Measurements from ENCODE around the gene MMP14.
A peak's percentile ranks its signal among the peaks of the same experiment; 100 is the strongest.
"Not testable (repeated sequence)": the region's sequence is repeated elsewhere in the genome, so short reads cannot be mapped to it uniquely, and the experiment has no call there.

MMP14 gene

GRCh38 chr14:22860377-22860776 is 24.0 kb downstream of the MMP14 start:
- DNase-seq (ENCODE audit: low read depth in 2 of 2): not testable (repeated sequence)

- DNase-seq (ENCODE audit: low read depth in 2 of 2): no peak
These were observed 25.3 kb downstream of the MMP14 start for GRCh38 chr14:22861651-22862050.

DNA sequence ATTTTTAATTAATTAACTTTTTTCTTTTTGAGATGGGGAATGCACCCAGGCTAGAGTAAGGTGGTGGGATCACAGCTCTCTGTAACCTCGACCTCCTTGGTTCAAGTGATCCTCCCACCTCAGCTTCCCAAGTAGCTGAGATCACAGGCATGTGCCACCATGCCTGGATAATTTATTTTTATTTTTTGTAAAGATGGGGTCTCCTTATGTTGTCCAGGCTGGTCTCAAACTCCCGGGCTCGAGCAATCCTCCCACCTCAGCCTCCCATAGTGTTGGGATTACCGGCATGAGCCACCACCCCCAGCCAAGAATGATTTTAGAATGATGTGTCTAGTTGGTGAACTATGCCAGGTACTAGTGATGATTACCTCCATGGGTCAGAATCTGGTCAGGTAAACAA is 28.6 kb downstream of the MMP14 start:
- no peak for DNase-seq (ENCODE audit: low read depth in 2 of 2)

DNA sequence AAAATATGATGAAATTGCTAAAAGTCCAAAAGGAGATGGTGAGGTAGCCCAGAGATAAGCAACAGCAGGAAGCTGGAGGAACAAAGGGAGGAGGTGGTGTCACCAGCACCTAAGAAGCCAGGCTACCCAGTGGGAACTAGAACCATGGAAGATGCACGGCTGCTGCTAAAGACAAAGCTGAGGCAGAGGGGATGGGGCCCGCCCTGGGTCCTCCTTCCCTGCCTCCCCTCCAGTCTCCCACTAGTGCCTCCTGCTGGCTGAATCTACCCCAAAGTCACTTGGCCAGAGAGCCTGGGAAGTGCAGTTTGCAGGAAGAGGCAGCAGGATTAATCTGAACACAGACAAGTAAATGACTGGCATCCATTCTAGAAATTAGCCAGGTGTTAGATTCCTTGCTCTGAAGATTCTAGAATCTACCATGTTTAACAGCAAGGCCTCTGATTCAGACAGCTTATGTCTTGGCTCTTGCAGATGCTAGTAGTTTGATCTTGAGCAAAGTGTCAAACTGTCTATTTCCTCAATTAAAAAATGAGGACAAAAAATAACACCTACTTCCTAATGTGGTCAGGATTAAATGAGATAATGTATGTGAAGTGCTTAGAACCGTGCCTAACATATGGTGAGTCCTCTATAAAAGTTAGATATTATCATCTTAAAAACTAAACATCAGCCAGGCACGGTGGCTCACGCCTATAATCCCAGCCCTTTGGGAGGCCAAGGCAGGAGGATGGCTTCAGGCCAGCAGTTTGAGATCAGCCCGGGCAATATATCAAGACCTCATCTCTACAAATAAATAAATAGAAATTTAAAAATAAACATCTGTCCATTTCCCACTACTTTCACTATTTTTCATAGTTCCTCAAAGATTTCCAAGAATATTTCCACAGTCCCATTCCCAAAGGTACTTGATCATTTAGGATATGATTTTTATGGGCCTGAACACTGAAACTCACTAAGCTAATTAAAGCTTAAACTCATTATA is 29.3 kb downstream of the MMP14 start:
- DNase-seq (ENCODE audit: low read depth in 2 of 2): no peak

DNA sequence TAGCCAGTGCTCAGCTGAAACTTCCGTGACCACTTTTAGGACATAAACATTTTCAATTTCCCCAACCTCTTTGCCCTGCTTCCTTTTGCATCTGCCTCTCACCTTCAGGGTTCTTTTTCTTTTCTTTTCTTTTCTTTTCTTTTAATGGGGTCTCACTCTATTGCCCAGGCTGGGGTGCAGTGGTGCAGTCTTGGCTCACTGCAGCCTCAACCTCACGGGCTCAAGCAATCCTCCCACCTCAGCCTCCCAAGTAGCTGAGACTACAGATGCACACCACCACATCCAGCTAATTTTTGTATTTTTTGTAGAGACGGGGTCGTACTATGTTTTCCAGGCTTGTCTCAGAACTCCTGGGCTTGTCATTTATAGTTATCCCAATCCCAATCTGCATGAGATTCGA is 30.5 kb downstream of the MMP14 start:
- DNase-seq (ENCODE audit: low read depth in 2 of 2): no peak

DNA sequence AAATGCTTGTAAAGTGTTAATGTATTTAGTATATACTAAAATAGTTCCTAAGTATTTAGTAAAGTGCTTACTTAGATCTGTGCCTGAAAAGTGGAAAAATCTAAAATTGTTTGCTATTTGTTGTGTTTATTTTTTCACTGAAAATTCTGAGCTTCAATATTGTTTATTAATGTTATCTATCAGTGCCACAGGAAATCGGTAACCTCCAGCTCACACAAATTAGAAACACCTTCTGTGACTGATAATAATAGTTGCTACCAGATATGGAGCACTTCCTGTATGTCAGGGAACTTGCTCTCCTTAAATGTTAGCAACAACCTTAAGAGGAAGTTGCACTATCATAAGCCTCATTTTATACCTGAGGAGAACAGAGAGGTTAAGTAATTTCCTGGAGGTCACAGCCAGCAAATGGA is 34.4 kb downstream of the MMP14 start:
- DNase-seq (ENCODE audit: low read depth in 2 of 2): no peak

GRCh38 chr14:22871224-22872032 is 35.0 kb downstream of the MMP14 start, which contains the start of gene LRP10:
TSS of gene LRP10 (plus strand) at chr14:22871740. CDS start at chr14:22872304, 564 bp downstream.
- peak; percentile 44 to 54 for DNase-seq (ENCODE audit: low read depth in 2 of 2)

DNA sequence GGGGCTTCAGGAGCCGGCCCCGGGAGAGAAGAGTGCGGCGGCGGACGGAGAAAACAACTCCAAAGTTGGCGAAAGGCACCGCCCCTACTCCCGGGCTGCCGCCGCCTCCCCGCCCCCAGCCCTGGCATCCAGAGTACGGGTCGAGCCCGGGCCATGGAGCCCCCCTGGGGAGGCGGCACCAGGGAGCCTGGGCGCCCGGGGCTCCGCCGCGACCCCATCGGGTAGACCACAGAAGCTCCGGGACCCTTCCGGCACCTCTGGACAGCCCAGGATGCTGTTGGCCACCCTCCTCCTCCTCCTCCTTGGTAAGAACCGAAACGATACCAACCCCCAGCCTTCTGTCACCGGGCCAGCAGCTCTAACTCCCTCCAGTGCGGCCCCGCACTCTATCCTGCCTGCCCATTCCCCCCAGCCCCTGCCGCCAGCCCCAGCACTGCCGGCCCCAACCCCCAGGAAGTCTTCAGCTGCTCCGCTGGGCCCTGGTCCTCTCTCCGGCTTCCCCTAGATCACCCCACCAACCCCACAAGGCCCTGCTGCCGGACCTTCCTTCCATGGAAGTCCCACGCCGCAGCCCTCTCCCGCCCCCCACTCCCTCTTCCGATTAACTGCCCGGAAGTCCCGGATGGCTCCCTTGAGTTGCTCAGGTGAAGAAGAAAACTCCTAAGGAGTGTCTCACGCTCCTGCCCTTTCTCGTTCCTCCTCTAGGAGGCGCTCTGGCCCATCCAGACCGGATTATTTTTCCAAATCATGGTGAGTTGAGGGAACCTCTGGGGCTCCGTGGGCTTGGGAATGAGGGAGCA is 35.8 kb downstream of the MMP14 start:
- peak; percentile 54 to 59 for DNase-seq (ENCODE audit: low read depth in 2 of 2)

DNA sequence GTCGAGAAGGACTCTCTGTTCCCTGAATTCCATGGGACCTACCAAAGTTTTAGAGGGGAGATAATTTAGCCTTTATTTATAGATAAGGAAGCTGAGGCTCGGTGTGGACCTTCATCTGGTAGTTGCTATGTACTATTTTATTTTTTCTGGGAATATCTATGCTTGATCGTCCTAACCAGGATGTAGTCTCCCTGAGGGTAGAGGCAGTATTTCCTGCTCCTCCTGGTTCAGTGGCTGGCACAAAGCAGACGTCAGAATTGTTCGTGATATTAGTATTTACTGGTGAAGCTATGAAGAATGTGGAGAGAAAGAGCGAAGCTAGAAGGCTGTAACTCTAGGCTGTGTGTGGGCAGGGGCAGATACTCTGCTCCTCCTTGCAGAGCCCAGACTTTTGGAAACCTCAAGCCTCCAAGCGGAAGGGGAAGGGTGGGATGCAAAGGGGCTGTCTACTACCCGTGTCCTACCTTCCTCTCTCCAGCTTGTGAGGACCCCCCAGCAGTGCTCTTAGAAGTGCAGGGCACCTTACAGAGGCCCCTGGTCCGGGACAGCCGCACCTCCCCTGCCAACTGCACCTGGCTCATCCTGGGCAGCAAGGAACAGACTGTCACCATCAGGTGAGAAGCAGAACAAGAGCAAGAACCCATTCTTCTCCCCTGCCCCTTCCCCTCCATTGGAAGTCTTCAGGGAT is 36.6 kb downstream of the MMP14 start:
- DNase-seq (ENCODE audit: low read depth in 2 of 2): no peak

DNA sequence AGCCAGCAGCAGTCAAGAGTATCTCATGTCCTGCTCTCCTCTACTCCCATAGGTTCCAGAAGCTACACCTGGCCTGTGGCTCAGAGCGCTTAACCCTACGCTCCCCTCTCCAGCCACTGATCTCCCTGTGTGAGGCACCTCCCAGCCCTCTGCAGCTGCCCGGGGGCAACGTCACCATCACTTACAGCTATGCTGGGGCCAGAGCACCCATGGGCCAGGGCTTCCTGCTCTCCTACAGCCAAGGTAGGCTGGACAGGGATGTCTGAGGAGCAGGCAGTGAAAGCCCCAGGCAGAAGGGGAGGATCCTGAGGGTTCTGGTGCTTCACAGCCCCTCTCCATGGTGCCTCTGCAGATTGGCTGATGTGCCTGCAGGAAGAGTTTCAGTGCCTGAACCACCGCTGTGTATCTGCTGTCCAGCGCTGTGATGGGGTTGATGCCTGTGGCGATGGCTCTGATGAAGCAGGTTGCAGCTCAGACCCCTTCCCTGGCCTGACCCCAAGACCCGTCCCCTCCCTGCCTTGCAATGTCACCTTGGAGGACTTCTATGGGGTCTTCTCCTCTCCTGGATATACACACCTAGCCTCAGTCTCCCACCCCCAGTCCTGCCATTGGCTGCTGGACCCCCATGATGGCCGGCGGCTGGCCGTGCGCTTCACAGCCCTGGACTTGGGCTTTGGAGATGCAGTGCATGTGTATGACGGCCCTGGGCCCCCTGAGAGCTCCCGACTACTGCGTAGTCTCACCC is 38.8 kb downstream of the MMP14 start:
- DNase-seq (ENCODE audit: low read depth in 2 of 2): no peak

GRCh38 chr14:22875748-22876319 is 39.4 kb downstream of the MMP14 start:
- DNase-seq (ENCODE audit: low read depth in 2 of 2): no peak

DNA sequence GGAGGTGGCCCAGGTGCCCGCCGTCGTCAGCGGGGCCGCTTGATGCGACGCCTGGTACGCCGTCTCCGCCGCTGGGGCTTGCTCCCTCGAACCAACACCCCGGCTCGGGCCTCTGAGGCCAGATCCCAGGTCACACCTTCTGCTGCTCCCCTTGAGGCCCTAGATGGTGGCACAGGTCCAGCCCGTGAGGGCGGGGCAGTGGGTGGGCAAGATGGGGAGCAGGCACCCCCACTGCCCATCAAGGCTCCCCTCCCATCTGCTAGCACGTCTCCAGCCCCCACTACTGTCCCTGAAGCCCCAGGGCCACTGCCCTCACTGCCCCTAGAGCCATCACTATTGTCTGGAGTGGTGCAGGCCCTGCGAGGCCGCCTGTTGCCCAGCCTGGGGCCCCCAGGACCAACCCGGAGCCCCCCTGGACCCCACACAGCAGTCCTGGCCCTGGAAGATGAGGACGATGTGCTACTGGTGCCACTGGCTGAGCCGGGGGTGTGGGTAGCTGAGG is 40.7 kb downstream of the MMP14 start:
- DNase-seq (ENCODE audit: low read depth in 2 of 2): no peak

DNA sequence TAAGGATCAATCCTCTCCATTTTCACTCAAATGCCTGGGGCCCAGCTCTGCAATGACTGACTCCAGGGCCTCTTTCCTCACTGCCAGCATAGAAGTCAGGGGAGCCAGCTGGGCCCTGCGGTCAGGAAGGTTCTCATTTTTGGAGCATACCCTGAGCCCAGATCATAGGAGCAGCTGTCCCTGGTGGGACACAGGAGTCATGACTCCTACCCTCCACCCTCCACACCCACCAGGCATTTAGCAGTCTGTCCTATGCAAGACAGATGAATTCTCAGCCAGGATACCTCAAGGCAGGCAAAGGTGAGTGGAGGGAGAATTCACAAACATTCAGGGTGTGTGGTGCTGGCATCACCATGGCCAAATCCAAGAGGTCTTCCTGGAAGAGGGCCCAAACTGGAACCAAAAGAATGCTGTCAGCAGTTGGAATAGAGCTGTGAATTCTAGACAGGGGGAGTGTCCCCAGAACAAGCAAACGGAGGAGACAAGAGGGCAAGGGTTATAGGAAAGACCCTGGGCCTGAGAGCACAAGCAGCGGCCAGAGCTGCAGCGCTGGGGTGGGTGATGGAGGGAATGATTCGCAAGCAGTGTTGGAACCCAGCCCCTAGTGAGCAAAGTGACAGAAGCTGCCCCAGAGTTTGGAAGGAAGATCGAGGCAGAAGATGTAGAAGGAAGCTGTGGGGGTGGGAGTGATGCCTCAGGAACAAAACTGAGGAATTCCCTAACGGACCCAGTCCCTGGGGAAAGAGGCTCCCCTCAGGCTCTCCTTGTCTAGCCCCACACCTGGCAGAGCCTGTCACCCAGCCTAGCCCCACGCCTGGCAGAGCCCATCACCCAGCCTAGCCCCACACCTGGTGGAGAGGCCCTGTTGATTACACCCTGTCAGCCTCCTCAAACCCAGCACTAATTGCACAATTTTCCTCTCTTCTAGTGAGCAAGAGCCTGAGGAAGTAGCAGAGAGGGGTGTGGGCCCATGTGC is 42.2 kb downstream of the MMP14 start:
- DNase-seq (ENCODE audit: low read depth in 2 of 2): no peak

GRCh38 chr14:22882064-22882463 is 45.7 kb downstream of the MMP14 start:
- DNase-seq (ENCODE audit: low read depth in 2 of 2): no peak

DNA sequence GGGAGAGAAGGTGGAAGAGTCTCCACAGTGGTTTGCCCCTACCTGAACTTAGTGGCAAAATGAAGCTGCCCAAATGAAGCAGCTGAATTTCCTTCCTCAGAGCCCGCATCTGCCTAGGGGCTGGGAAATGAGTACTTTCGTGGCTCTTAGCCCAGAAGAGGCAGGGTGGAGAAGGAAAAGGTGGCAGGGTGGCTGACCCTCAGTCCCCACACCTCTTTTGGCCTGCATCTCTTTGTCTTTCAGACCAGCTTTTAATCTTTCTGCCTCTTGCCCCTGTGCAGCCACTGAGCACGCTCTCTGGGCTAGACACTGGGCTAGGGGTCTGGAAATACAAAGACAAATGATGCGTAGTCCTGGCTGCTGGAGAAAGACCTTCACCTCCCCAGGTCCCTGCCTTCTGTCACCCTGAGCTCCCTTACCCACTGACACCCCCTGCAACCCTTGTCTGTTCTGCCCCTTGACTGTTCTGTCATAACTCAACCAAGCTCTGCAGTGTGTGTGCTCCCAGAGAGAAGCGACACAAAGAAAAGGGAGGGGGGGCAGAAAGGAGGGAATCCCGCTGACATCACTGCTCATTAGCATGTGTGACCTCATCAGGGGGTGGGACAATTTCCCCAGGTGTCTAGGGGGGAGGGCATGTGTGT is 46.3 kb downstream of the MMP14 start:
- no peak for DNase-seq (ENCODE audit: low read depth in 2 of 2)

DNA sequence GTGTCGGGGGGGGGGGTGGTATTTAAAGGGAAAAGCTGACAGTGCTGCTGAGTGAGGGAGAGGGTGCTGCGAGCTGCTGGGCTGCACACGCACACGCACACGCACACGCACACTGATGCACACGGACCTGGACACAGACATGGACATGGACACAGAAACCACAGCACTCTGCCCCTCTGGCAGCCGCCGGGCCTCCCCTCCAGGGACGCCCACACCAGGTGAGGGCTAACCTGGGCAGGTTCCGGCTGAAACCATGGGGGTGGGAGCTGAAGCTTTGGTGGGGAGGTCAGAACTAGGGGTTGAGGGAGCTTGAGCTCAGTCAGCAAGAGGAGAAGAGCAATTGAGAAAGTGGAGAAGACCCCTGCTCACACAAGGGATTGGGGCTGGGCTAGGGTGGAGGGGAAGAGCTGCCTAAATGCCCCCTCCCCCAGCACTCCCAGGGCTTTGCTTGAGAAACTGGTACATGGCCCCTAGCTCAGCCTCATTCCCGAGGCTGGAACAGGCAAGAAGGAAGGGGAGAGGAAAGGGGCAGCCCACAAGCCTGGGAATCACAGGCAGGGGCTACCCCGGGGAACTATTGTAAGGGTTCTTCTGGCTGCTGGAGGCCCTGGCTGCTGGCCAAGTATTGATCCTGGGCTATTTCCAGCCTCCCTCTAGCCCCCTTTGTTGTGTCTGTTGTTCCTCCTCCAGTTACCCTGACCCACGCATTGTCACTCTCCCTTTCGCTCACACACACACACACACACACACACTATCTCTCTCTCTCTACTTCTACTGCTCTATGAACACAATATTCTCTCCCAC is 47.0 kb downstream of the MMP14 start, which contains the start of gene REM2:
Gene REM2 (plus strand): TSS at position 50 of the 804 bp plus-strand sequence. CDS start 66 bp downstream, at position 116.
- DNase-seq (ENCODE audit: low read depth in 2 of 2): no peak

DNA sequence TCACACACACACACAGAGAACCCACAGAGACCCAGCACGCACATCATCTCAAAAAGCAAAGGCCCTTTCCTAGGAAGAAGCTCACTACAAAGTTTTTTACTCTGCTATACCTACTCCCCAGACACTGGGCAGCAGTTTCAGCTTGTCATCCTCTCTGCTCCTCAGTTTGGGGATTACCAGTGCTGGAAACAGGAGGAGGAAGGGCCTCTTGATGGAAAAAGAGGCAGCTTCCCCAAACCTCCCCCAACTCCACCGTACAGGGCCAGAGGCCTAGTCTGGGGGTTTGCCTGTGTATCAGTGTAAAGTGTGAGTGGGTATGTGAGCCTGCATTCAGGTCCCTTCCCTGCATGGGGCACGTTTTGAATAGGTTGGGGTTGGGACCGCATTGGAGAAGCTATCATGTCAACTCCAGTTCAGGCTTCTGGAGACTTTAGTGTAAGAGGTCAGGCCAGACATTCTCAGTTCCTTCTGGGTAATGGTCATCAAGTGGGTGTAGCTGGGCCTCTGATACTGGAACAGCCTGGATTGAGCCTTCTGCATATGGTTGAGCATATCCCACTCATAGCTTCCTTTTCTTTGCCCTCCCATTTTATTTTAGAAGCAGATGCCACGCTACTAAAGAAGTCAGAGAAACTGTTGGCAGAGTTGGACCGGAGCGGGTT is 47.8 kb downstream of the MMP14 start:
- DNase-seq (ENCODE audit: low read depth in 2 of 2): no peak
